Uterus (tissue), 4 donors: Measurements from ENCODE around the gene KCNG2. TPM values are rescaled to one million over a fixed set of nuclear protein-coding genes. Genes with fewer than 3 reads are reported as not detected.

ENCODE experiments used
- DNase-seq, 2 donors: peaks; one replicate each; pipeline ENCODE4 v3.0.0-alpha.2; 2019 to 2020
- H3K27ac ChIP-seq, 2 donors: fragments of 200-600 bp; sonication (generic); 1 replicate in 1 of 2; 2 replicates in 1 of 2; pipeline ENCODE4 v1.5.1; 2016 to 2018
- H3K27me3 ChIP-seq, 2 donors: fragments of 200-600 bp; sonication (generic); one replicate each; pipeline ENCODE4 v1.5.1; 2018 to 2019; ENCODE audit warnings: control low read depth in 1 of 2
- H3K36me3 ChIP-seq, 2 donors: fragments of 200-600 bp; sonication (generic); one replicate each; pipeline ENCODE4 v1.5.1; 2019; ENCODE audit warnings: control low read depth in 1 of 2
- H3K4me1 ChIP-seq, 2 donors: fragments of 200-600 bp; sonication (generic); one replicate each; pipeline ENCODE4 v1.5.1; 2018 to 2019; ENCODE audit warnings: control low read depth in 1 of 2
- H3K4me3 ChIP-seq, 2 donors: fragments of 200-600 bp; sonication (generic); 1 replicate in 1 of 2; 2 replicates in 1 of 2; pipeline ENCODE4 v1.5.1; 2018 to 2019; ENCODE audit warnings: mild to moderate bottlenecking in 1 of 2
- H3K9me3 ChIP-seq, 2 donors: fragments of 200-600 bp; sonication (generic); one replicate each; pipeline ENCODE4 v1.5.1; 2019; ENCODE audit warnings: control low read depth in 1 of 2
- POLR2A ChIP-seq, 2 donors: fragments of 450-650 bp; IDR thresholded peaks; one replicate each; pipeline ENCODE4 v1.6.1; 2016; ENCODE audit warnings: antibody characterized with exemption in 2 of 2, mild to moderate bottlenecking in 1 of 2, moderate library complexity in 1 of 2
- intact Hi-C: fragments of 100-400 bp; cut with DNase I; formaldehyde crosslinking; loops from one replicate; pipeline ENCODE4 v1.15.1; 2023; ENCODE audit warnings: low total_unique reads
- total RNA-seq, 4 donors: library from RNA; depleted of rRNA in 3 of 4; stranded (reverse); fragments of >200 nt in 3 of 4; gene quantifications; one replicate each; pipeline versions ENCODE4 v1.1.0 to v1.2.4, GENCODE V29; 2014 to 2023
- TF ChIP-seq, protein P1 (sequence below), 4 experiments: fragments of 200-600 bp in 2 of 4; fragments of 450-650 bp in 2 of 4; sonication (generic) in 2 of 4; IDR thresholded peaks; one replicate each; pipeline ENCODE4 v1.5.1; 2016 to 2019; ENCODE audit warnings: antibody characterized with exemption in 4 of 4, mild to moderate bottlenecking in 2 of 4, moderate library complexity in 1 of 4
- donor health status: DM: yes; HTN: yes; CAD: no.

KCNG2 gene
- total RNA-seq, 4 donors from 2014 or later = 0.59 TPM; not detected in 3

DNA sequence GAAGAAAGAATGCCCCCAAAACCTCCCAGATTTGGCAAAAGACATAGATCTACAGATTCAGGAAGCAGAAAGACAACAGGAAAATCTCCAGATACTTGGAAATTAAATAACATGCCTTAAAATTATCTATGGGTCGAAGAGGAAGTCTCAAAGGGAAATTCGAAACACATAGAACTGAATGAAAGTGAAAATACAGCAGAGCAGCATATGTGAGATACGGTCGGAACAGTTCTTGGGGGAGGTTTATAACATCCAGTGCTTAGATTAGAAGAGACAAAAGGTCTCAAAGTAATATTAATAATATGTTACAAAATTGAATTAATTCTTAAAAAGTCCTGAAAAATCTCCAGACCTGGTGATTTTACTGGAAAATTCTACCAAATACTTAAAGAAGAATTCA lies 14.3 kb downstream of the KCNG2 start:
- Histone ChIP-seq H3K9me3 (no peaks in the 10 kb centered on the region), H3K27ac (no peak overlapping the region), H3K27me3 (no peaks in the 10 kb centered on the region), H3K4me1 (no peaks in the 10 kb centered on the region), H3K36me3 (no peaks in the 10 kb centered on the region), H3K4me3 (no peak overlapping the region)
- DNase-seq = no peak
- no peak for TF ChIP-seq POLR2A (IDR thresholded peaks at IDR 0.05)
- TF ChIP-seq, protein P1, sequence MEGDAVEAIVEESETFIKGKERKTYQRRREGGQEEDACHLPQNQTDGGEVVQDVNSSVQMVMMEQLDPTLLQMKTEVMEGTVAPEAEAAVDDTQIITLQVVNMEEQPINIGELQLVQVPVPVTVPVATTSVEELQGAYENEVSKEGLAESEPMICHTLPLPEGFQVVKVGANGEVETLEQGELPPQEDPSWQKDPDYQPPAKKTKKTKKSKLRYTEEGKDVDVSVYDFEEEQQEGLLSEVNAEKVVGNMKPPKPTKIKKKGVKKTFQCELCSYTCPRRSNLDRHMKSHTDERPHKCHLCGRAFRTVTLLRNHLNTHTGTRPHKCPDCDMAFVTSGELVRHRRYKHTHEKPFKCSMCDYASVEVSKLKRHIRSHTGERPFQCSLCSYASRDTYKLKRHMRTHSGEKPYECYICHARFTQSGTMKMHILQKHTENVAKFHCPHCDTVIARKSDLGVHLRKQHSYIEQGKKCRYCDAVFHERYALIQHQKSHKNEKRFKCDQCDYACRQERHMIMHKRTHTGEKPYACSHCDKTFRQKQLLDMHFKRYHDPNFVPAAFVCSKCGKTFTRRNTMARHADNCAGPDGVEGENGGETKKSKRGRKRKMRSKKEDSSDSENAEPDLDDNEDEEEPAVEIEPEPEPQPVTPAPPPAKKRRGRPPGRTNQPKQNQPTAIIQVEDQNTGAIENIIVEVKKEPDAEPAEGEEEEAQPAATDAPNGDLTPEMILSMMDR (IDR thresholded peaks at IDR 0.05) = no peak
- intact Hi-C loops = no loop called here

DNA sequence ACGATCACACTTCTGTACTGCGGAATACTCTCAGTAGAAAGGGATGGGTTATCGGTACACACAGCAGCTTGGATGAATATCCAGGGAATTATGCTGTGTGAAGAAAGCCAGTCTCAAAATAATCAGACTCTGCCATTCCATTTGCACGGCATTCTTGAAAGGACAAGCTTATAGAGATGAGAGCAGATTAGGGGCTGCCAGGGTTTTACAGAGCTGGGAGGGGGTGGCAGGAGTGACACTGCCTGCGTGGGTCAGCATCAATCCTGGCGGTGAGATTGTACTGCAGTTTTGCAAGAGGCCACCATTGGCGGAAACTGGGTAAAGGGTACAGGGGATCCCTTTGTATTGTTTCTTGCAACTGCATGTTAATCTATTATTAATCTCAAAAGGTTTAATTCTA lies 16.6 kb downstream of the KCNG2 start:
- no peaks in the 10 kb centered on the region for H3K9me3 ChIP-seq
- no peak overlapping the region for H3K27ac ChIP-seq
- intact Hi-C loops = no loop called here
- no peaks in the 10 kb centered on the region for H3K36me3 ChIP-seq
- no peak overlapping the region for H3K4me3 ChIP-seq
- TF ChIP-seq POLR2A (IDR thresholded peaks at IDR 0.05) = no peak
- TF ChIP-seq, protein P1 (IDR thresholded peaks at IDR 0.05) = no peak
- DNase-seq = no peak
- no peaks in the 10 kb centered on the region for H3K27me3 ChIP-seq
- H3K4me1 ChIP-seq = no peaks in the 10 kb centered on the region

DNA sequence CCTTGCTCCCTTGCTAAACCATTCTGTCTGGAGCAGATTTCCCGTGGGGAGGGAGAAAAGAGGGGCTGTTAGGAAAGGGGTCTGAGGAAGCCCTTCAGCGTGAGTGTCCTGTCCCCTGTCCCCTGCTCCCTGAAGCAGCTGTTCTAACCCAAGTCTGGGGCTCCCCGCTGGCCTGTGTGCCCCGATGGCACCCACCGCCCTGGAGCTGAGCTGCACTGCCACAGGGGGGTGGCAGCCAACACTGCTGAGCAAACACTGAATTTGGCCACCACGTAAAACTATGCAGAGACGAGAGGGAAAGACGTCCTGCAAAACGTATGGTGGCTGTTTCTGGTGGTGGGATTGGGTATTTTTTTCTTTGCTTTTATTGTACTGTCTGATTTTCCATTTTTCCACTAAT lies 17.9 kb downstream of the KCNG2 start:
- Histone ChIP-seq H3K27me3 (no peaks in the 10 kb centered on the region), H3K36me3 (no peaks in the 10 kb centered on the region), H3K9me3 (no peaks in the 10 kb centered on the region), H3K27ac (no peak overlapping the region), H3K4me3 (no peak overlapping the region), H3K4me1 (no peaks in the 10 kb centered on the region)
- intact Hi-C loops = no loop called here
- no peak for DNase-seq
- no peak for TF ChIP-seq POLR2A (IDR thresholded peaks at IDR 0.05)
- TF ChIP-seq, protein P1 (IDR thresholded peaks at IDR 0.05) = no peak

DNA sequence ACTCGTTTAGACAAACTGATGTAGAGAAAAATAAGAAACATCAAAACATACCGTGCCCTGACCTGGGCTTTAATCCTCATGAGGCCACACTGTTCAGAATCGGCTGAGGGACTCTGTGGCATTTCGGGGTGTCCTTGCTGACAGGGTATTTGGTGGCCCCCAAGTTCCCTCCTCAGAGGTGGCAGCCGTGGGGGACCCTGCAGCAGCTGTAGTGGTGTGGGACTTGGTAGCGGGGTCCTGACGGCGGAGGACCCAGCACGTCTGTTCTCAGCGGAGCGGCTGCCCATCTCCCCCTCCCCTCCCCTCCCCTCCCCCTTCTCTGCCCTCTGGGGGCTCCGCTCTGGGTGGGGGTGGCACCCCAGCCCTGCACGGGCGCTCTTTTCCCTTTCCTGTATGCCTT lies 18.4 kb downstream of the KCNG2 start:
- H3K27me3 ChIP-seq = no peaks in the 10 kb centered on the region
- TF ChIP-seq, protein P1 (IDR thresholded peaks at IDR 0.05) = no peak
- TF ChIP-seq POLR2A (IDR thresholded peaks at IDR 0.05) = no peak
- H3K9me3 ChIP-seq = no peaks in the 10 kb centered on the region
- no peaks in the 10 kb centered on the region for H3K4me1 ChIP-seq
- DNase-seq = no peak
- H3K36me3 ChIP-seq = no peaks in the 10 kb centered on the region
- intact Hi-C loops = no loop called here
- H3K4me3 ChIP-seq = no peak overlapping the region
- no peak overlapping the region for H3K27ac ChIP-seq

DNA sequence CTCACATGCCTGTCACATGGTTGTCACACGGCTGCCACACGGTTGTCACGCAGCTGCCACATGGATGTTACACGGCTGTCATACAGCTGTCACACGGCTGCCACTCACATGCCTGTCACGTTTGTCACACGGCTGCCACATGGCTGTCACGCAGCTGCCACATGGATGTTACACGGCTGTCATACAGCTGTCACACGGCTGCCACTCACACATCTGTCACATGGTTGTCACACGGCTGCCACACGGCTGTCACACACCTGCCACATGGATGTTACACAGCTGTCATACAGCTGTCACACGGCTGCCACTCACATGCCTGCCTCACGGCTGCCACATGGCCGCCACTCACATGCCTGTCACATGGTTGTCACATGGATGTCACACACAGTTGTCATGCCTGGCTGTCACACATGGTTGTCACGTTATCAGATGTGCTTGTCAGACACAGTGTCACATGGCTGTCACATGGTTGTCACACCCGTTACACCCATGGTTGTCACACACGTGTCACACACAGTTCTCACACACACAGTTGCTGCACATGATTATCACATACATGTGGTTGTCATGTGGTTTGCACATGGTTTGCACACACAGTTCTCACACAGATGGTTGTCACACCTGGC lies 19.4 kb downstream of the KCNG2 start:
- no peaks in the 10 kb centered on the region for H3K27me3 ChIP-seq
- intact Hi-C loops = no loop called here

More for the DNA sequence above, 19.4 kb downstream of the KCNG2 start:
- H3K36me3 ChIP-seq = no peaks in the 10 kb centered on the region
- no peak for TF ChIP-seq POLR2A (IDR thresholded peaks at IDR 0.05)
- TF ChIP-seq, protein P1 (IDR thresholded peaks at IDR 0.05) = no peak
- no peak overlapping the region for H3K4me3 ChIP-seq
- no peaks in the 10 kb centered on the region for H3K9me3 ChIP-seq
- no peak for DNase-seq
- no peaks in the 10 kb centered on the region for H3K4me1 ChIP-seq
- H3K27ac ChIP-seq = no peak overlapping the region
